ENCODE data around the gene SLC26A9. TPM values are rescaled to one million over a fixed set of nuclear protein-coding genes. Genes with fewer than 3 reads are reported as not detected.

SLC26A9 gene
- total and polyA plus RNA-seq, 2 donors (not counting 1 experiment from before 2014, with no cell fraction given): not detected

DNA sequence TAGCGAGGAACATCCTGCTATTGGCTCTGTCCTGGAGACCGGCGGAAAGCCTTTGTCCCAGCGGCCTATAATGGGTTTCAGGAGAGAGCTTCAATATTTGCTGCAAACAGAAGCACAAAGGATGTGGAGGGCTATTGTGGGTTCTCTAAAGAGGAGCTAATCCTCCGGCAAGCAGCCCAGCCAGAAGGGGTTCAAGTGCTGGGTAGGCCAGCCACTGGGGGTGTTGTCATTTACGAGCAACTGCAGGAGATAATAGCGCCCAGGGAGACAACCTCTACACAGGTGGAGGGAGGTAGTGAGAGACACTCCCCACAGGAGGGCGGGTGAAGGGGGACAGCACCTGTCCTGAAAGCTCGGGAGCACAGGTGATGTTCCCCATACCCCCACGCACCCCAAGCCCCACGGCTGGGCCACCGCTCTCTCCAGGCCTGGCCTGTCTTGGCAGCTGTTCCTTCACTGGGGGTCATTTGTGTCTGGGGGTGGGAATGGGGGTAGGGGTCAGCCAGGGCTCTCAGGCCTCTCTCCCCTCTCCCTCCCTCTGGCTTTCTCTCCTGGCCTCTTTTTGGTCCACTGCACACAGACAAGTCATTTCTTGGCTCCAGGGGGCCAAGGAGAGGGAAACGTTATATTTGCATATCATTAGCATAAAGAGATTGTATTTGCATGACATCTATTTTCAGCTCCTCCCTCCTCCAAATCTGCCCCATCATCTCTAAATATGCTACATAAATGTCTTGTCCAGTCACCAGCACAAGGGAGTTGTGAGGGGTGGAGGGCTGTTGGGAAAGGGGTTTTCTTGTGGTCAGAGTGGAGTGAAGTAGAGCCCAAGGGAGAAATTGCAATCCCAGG lies 22.0 kb upstream of the SLC26A9 start:
- CTCF ChIA-PET: interaction anchor here (2.2 kb wide), 1 partner anchor 12 kb away, joined by 10 read pairs; no protein-coding TSS in a partner anchor
- Histone ChIP-seq H2AFZ (ENCODE audit: insufficient read depth, low read depth, low read length, poor library complexity, severe bottlenecking) (no peak overlapping the region), H3K9ac (ENCODE audit: low read length) (no peak overlapping the region), H3K27ac (ENCODE audit: low read length in 2 of 2) (no peak overlapping the region), H3K4me2 (replicated peaks; ENCODE audit: low read depth, low read length, poor library complexity, severe bottlenecking) (no peak overlapping the region), H3K79me2 (ENCODE audit: control insufficient read depth, insufficient read depth, low read length) (no peaks in the 10 kb centered on the region), H3K9me3 (ENCODE audit: control extremely low read depth in 1 of 3, control insufficient read depth in 2 of 3, insufficient read depth in 1 of 3, low read length in 2 of 3) (no peaks in the 10 kb centered on the region), H3K4me3 (ENCODE audit: control extremely low read depth in 1 of 5, extremely low read depth in 1 of 5, insufficient read depth in 1 of 5, low read depth in 2 of 5, low read length in 4 of 5) (no peak overlapping the region), H4K20me1 (ENCODE audit: control insufficient read depth, insufficient read depth, low read length, poor library complexity, severe bottlenecking) (no peaks in the 10 kb centered on the region), H3K36me3 (replicated peaks in 1 of 2; ENCODE audit: control extremely low read depth in 1 of 2, control insufficient read depth in 1 of 2, extremely low read depth in 1 of 2, insufficient read depth in 2 of 2, low read length in 1 of 2) (no peaks in the 10 kb centered on the region), H3K4me1 (ENCODE audit: control insufficient read depth in 2 of 2, insufficient read depth in 2 of 2, low read length in 2 of 2) (no peaks in the 10 kb centered on the region), H3K27me3 (replicated peaks in 1 of 4; ENCODE audit: control extremely low read depth in 1 of 4, control insufficient read depth in 3 of 4, insufficient read depth in 4 of 4, low read length in 3 of 4) (no peaks in the 10 kb centered on the region)
- no peaks in the 10 kb centered on the region for H3K4me1 Mint-ChIP-seq
- no peak for ATAC-seq (ENCODE audit: low read depth)
- DNase-seq: no peak
- WGBS (ENCODE audit: insufficient coverage): 78% methylated on average over 4 of the region's 13 CpGs
- intact Hi-C loops (cut with micrococcal nuclease): no loop called here
- POLR2A ChIA-PET: interaction anchor here (0.6 kb wide), 1 partner anchor 108 kb away, joined by 4 read pairs; no protein-coding TSS in a partner anchor
- no peak overlapping the region for H3K4me3 Mint-ChIP-seq
- peaks cover 12% of the 10 kb centered on the region for H3K27me3 Mint-ChIP-seq
- H3K9me3 Mint-ChIP-seq (ENCODE audit: insufficient read depth): no peaks in the 10 kb centered on the region
- no peak overlapping the region for H3K27ac Mint-ChIP-seq
- TF ChIP-seq, protein P1, sequence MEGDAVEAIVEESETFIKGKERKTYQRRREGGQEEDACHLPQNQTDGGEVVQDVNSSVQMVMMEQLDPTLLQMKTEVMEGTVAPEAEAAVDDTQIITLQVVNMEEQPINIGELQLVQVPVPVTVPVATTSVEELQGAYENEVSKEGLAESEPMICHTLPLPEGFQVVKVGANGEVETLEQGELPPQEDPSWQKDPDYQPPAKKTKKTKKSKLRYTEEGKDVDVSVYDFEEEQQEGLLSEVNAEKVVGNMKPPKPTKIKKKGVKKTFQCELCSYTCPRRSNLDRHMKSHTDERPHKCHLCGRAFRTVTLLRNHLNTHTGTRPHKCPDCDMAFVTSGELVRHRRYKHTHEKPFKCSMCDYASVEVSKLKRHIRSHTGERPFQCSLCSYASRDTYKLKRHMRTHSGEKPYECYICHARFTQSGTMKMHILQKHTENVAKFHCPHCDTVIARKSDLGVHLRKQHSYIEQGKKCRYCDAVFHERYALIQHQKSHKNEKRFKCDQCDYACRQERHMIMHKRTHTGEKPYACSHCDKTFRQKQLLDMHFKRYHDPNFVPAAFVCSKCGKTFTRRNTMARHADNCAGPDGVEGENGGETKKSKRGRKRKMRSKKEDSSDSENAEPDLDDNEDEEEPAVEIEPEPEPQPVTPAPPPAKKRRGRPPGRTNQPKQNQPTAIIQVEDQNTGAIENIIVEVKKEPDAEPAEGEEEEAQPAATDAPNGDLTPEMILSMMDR (IDR thresholded peaks at IDR 0.05): no peak
- TF ChIP-seq EZH2 (IDR thresholded peaks at IDR 0.05; ENCODE audit: borderline replicate concordance, insufficient read depth, low read depth, low read length, poor library complexity, severe bottlenecking): no peak
